HepG2 (cell line): ENCODE measurements around the gene LASP1. TPM values are rescaled to one million over a fixed set of nuclear protein-coding genes. Genes with fewer than 3 reads are reported as not detected.

Source experiments
- CERS6 ChIP-seq: sonication (generic); formaldehyde crosslinking; IDR thresholded peaks from 2 replicates; pipeline ENCODE4 v1.5.0; 2020; ENCODE audit warnings: missing genetic modification reagents
- DPF2 ChIP-seq: sonication (generic); formaldehyde crosslinking; IDR thresholded peaks from 2 replicates; pipeline ENCODE4 v1.4.0; 2020; ENCODE audit warnings: mild to moderate bottlenecking, low read depth, missing genetic modification reagents, borderline replicate concordance
- GABPA ChIP-seq, 2 experiments: IDR thresholded peaks; 2 replicates each; pipeline ENCODE4 v1.6.1; 2011 to 2016; ENCODE audit warnings: low read depth in 2 of 2, low read length in 1 of 2, missing biosample characterization in 1 of 2, missing genetic modification characterization in 1 of 2
- ZNF543 ChIP-seq: sonication (generic); formaldehyde crosslinking; IDR thresholded peaks from 2 replicates; pipeline ENCODE4 v1.4.0; 2020; ENCODE audit warnings: mild to moderate bottlenecking, missing genetic modification reagents
- ZNF598 ChIP-seq: sonication (generic); formaldehyde crosslinking; IDR thresholded peaks from 2 replicates; pipeline ENCODE4 v1.5.1; 2020; ENCODE audit warnings: mild to moderate bottlenecking, missing genetic modification reagents, borderline replicate concordance
- ZNF883 ChIP-seq: sonication (generic); formaldehyde crosslinking; IDR thresholded peaks from 2 replicates; pipeline ENCODE4 v1.5.1; 2020; ENCODE audit warnings: mild to moderate bottlenecking, missing genetic modification reagents; ENCODE audit errors: not compliant biosample characterization
- polyA plus RNA-seq, 8 experiments: library from polyadenylated mRNA; depleted of rRNA in 3 of 8; stranded (reverse) in 7 of 8; unstranded in 1 of 8; fragments of >200 nt; fragmentation: Illumina TruSeq in 4 of 8; extraction: Trizol in 4 of 8; gene quantifications; 2 replicates each; pipeline versions ENCODE4 v1.2.1 to v1.2.3, GENCODE V29; 2011 to 2016; ENCODE audit warnings: low read depth in 4 of 8, missing spikeins in 1 of 8, mixed read lengths in 1 of 8; ENCODE audit not compliant: insufficient read depth in 1 of 8
- total RNA-seq, 5 experiments: library from RNA; depleted of rRNA; stranded (reverse); fragments of >200 nt; fragmentation: Illumina TruSeq; extraction: Trizol; gene quantifications; 2 replicates each; pipeline ENCODE4 v1.2.3, GENCODE V29; 2016; ENCODE audit warnings: low read depth in 1 of 5
- TF ChIP-seq, protein P1 (sequence below): sonication (generic); formaldehyde crosslinking; IDR thresholded peaks from 2 replicates; pipeline ENCODE4 v1.4.0; 2020; ENCODE audit warnings: missing genetic modification reagents
- TF ChIP-seq, protein P2 (sequence below): sonication (generic); formaldehyde crosslinking; IDR thresholded peaks from 2 replicates; pipeline ENCODE4 v1.5.1; 2020; ENCODE audit warnings: missing genetic modification reagents, mild to moderate bottlenecking, borderline replicate concordance
- TF ChIP-seq, protein P3 (sequence below): sonication (generic); formaldehyde crosslinking; IDR thresholded peaks from 2 replicates; pipeline ENCODE4 v1.4.0; 2020; ENCODE audit warnings: missing genetic modification reagents
- TF ChIP-seq, protein P4 (sequence below): sonication (generic); formaldehyde crosslinking; IDR thresholded peaks from 2 replicates; pipeline ENCODE4 v1.5.0; 2020; ENCODE audit warnings: missing genetic modification reagents
- TF ChIP-seq, protein P5 (sequence below): sonication (generic); formaldehyde crosslinking; conservative IDR thresholded peaks from 2 replicates; pipeline ENCODE4 v1.4.0; 2020; ENCODE audit warnings: missing genetic modification reagents

The LASP1 gene
- total and polyA plus RNA-seq, 2 of the 13 experiments (the other 11 are each of a cell fraction or from before 2014, with no cell fraction given) = 70.1 to 97.0 TPM

DNA sequence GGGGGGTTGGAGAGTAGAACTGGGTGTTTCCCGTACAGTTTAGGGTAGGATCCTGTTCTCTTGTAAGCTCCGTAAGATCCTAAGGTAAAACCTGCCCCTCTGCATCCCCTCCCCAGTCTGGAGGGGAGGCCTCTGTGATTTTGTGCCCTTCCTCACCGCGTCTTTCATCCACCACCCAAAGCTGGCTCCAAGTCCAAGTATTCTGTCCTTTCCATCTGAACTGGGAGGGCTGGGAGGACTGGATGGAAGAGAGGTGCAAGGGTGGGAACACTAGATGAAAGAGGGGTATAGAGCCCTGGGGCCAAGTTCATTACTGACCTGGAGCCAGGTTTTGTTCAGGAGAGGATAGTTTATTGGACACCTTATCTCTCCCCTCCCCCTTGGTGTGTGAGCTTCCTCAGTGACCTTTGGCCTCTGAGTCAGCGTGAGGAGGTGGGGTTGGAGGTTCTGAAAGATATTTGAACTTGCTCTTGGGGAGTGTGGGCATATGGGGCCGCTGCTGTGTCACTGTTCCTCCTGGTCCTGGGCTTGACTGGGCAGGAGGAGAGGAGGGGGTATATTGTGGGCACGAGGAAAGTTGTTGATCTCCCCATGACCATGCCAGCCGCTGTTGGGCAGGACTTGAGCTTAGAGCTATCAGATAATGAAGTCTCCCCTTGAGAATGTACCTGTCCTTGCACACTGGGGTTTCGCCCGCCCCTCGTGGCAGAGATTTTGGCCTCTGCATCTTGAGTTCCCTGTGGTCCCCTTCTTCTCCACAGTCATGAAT is 1.6 kb downstream of the LASP1 start (continued):
- TF ChIP-seq, protein P1, sequence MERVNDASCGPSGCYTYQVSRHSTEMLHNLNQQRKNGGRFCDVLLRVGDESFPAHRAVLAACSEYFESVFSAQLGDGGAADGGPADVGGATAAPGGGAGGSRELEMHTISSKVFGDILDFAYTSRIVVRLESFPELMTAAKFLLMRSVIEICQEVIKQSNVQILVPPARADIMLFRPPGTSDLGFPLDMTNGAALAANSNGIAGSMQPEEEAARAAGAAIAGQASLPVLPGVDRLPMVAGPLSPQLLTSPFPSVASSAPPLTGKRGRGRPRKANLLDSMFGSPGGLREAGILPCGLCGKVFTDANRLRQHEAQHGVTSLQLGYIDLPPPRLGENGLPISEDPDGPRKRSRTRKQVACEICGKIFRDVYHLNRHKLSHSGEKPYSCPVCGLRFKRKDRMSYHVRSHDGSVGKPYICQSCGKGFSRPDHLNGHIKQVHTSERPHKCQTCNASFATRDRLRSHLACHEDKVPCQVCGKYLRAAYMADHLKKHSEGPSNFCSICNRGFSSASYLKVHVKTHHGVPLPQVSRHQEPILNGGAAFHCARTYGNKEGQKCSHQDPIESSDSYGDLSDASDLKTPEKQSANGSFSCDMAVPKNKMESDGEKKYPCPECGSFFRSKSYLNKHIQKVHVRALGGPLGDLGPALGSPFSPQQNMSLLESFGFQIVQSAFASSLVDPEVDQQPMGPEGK (CRISPR knock-in tag) = peak; percentile 95
- TF ChIP-seq, protein P2, sequence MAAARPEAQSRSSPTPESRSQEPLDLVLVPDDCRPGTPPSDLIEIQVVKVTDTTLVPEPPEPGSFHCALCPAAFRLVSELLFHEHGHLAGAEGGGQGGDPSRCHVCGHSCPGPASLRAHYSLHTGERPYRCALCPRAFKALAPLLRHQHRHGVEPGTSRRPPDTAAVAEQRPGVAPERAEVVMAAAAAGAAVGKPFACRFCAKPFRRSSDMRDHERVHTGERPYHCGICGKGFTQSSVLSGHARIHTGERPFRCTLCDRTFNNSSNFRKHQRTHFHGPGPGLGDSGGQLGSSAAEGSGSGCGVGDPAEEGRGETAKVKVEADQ (CRISPR knock-in tag) = no peak
- TF ChIP-seq ZNF598 (CRISPR knock-in tag) (peak; percentile 27; the same call in 1 of the 2 replicates), GABPA (IDR thresholded peaks at IDR 0.05; ENCODE audit: low read depth, low read length) (no peak), GABPA (CRISPR knock-in tag; IDR thresholded peaks at IDR 0.05; ENCODE audit: low read depth) (peak; percentile 66), ZNF883 (CRISPR knock-in tag) (no peak), CERS6 (CRISPR knock-in tag) (no peak), ZNF543 (CRISPR knock-in tag) (0 out of 2 replicates have a peak, but pooled peaks have one; percentile 77), DPF2 (CRISPR knock-in tag) (peak; percentile 87)
- TF ChIP-seq, protein P3, sequence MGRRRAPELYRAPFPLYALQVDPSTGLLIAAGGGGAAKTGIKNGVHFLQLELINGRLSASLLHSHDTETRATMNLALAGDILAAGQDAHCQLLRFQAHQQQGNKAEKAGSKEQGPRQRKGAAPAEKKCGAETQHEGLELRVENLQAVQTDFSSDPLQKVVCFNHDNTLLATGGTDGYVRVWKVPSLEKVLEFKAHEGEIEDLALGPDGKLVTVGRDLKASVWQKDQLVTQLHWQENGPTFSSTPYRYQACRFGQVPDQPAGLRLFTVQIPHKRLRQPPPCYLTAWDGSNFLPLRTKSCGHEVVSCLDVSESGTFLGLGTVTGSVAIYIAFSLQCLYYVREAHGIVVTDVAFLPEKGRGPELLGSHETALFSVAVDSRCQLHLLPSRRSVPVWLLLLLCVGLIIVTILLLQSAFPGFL (CRISPR knock-in tag) = no peak
- TF ChIP-seq, protein P4, sequence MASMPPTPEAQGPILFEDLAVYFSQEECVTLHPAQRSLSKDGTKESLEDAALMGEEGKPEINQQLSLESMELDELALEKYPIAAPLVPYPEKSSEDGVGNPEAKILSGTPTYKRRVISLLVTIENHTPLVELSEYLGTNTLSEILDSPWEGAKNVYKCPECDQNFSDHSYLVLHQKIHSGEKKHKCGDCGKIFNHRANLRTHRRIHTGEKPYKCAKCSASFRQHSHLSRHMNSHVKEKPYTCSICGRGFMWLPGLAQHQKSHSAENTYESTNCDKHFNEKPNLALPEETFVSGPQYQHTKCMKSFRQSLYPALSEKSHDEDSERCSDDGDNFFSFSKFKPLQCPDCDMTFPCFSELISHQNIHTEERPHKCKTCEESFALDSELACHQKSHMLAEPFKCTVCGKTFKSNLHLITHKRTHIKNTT (CRISPR knock-in tag) = no peak
- TF ChIP-seq, protein P5, sequence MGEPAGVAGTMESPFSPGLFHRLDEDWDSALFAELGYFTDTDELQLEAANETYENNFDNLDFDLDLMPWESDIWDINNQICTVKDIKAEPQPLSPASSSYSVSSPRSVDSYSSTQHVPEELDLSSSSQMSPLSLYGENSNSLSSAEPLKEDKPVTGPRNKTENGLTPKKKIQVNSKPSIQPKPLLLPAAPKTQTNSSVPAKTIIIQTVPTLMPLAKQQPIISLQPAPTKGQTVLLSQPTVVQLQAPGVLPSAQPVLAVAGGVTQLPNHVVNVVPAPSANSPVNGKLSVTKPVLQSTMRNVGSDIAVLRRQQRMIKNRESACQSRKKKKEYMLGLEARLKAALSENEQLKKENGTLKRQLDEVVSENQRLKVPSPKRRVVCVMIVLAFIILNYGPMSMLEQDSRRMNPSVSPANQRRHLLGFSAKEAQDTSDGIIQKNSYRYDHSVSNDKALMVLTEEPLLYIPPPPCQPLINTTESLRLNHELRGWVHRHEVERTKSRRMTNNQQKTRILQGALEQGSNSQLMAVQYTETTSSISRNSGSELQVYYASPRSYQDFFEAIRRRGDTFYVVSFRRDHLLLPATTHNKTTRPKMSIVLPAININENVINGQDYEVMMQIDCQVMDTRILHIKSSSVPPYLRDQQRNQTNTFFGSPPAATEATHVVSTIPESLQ (CRISPR knock-in tag) = no peak
